HL-60 (cell line): ENCODE measurements around the gene CHCHD3.
"Not testable (repeated sequence)": the region's sequence is repeated elsewhere in the genome, so short reads cannot be mapped to it uniquely, and the experiment has no call there.

Source experiments
- CTCF ChIP-seq: IDR thresholded peaks from one replicate; pipeline ENCODE4 v1.5.1; 2011; ENCODE audit warnings: low read length, control low read depth, inconsistent platforms; ENCODE audit not compliant: insufficient read depth
- GABPA ChIP-seq: IDR thresholded peaks from 2 replicates; pipeline ENCODE4 v1.6.1; 2012; ENCODE audit warnings: low read depth
- POLR2AphosphoS5 ChIP-seq: IDR thresholded peaks from 2 replicates; pipeline ENCODE4 v1.6.1; 2012; ENCODE audit warnings: low read depth
- REST ChIP-seq: IDR thresholded peaks from 2 replicates; pipeline ENCODE4 v1.6.1; 2012; ENCODE audit warnings: low read depth; ENCODE audit not compliant: insufficient replicate concordance
- SPI1 ChIP-seq: IDR thresholded peaks from 2 replicates; pipeline ENCODE4 v1.6.1; 2012; ENCODE audit warnings: low read depth, mild to moderate bottlenecking, borderline replicate concordance

- TF ChIP-seq CTCF, GABPA, POLR2AphosphoS5, REST, SPI1: not testable (repeated sequence)
Observed at GRCh38 chr7:133035240-133035639, 46.6 kb downstream of the CHCHD3 start.
